ENCODE measurements around the gene PERP.
"Not testable (repeated sequence)": the region's sequence is repeated elsewhere in the genome, so short reads cannot be mapped to it uniquely, and the experiment has no call there.

- TF ChIP-seq EZH2 (IDR thresholded peaks at IDR 0.05; ENCODE audit: borderline replicate concordance, insufficient read depth, low read depth, low read length, poor library complexity, severe bottlenecking); CTCF (IDR thresholded peaks at IDR 0.05): not testable (repeated sequence)
Observed at GRCh38 chr6:138079556-138079955, 27.7 kb downstream of the PERP start.
